Left ventricle myocardium inferior (tissue), 1 donor: ENCODE measurements around the gene PTCD1. TPM values are rescaled to one million over a fixed set of nuclear protein-coding genes. Genes with fewer than 3 reads are reported as not detected.

ENCODE experiments used
- DNase-seq: peaks from one replicate; pipeline ENCODE4 v3.0.0-alpha.2; 2020
- H3K27ac ChIP-seq: fragments of 200-600 bp; replicated peaks from 2 replicates; pipeline ENCODE4 v1.8.0; 2021
- H3K27me3 ChIP-seq: fragments of 200-600 bp; 2 replicates; pipeline ENCODE4 v1.8.0; 2021; ENCODE audit warnings: low read depth
- H3K36me3 ChIP-seq: fragments of 200-600 bp; 2 replicates; pipeline ENCODE4 v1.8.0; 2021
- H3K4me1 ChIP-seq: fragments of 200-600 bp; 2 replicates; pipeline ENCODE4 v1.8.0; 2021
- H3K4me3 ChIP-seq: fragments of 200-600 bp; 2 replicates; pipeline ENCODE4 v1.8.0; 2021; ENCODE audit warnings: mild to moderate bottlenecking, moderate library complexity
- H3K9me3 ChIP-seq: fragments of 200-600 bp; replicated peaks from 2 replicates; pipeline ENCODE4 v1.8.0; 2021
- intact Hi-C: fragments of 100-400 bp; cut with micrococcal nuclease; formaldehyde crosslinking; loops from one replicate; pipeline ENCODE4 v1.11.0; 2022
- total RNA-seq: library from RNA; stranded (reverse); fragmentation: NEBNext Ultra II Directional; extraction: Animal tissue kit (Norgen Biotek cat#: 25700); gene quantifications from one replicate; pipeline ENCODE4 v1.2.1, GENCODE V29; 2021
- TF ChIP-seq, protein P1 (sequence below): fragments of 200-600 bp; IDR thresholded peaks from 2 replicates; pipeline ENCODE4 v1.8.0; 2021; ENCODE audit warnings: antibody characterized with exemption, mild to moderate bottlenecking, borderline replicate concordance
- donor health status: DM: no; HTN: yes; CAD: no; lungs with severe emphysema.

The PTCD1 gene
- total RNA-seq, 1 donor from 2014 or later = 4.3 TPM

GRCh38 chr7:99396418-99397296, 41.9 kb downstream of the PTCD1 start:
- DNase-seq = no peak
- no peaks in the 10 kb centered on the region for H3K9me3 ChIP-seq
- H3K36me3 ChIP-seq = peaks cover 71% of the 10 kb centered on the region
- no peak overlapping the region for H3K27ac ChIP-seq
- H3K4me3 ChIP-seq = no peak overlapping the region
- no peaks in the 10 kb centered on the region for H3K27me3 ChIP-seq
- intact Hi-C loops = no loop called here
- peaks cover 39% of the 10 kb centered on the region for H3K4me1 ChIP-seq
- TF ChIP-seq, protein P1, sequence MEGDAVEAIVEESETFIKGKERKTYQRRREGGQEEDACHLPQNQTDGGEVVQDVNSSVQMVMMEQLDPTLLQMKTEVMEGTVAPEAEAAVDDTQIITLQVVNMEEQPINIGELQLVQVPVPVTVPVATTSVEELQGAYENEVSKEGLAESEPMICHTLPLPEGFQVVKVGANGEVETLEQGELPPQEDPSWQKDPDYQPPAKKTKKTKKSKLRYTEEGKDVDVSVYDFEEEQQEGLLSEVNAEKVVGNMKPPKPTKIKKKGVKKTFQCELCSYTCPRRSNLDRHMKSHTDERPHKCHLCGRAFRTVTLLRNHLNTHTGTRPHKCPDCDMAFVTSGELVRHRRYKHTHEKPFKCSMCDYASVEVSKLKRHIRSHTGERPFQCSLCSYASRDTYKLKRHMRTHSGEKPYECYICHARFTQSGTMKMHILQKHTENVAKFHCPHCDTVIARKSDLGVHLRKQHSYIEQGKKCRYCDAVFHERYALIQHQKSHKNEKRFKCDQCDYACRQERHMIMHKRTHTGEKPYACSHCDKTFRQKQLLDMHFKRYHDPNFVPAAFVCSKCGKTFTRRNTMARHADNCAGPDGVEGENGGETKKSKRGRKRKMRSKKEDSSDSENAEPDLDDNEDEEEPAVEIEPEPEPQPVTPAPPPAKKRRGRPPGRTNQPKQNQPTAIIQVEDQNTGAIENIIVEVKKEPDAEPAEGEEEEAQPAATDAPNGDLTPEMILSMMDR = no peak

DNA sequence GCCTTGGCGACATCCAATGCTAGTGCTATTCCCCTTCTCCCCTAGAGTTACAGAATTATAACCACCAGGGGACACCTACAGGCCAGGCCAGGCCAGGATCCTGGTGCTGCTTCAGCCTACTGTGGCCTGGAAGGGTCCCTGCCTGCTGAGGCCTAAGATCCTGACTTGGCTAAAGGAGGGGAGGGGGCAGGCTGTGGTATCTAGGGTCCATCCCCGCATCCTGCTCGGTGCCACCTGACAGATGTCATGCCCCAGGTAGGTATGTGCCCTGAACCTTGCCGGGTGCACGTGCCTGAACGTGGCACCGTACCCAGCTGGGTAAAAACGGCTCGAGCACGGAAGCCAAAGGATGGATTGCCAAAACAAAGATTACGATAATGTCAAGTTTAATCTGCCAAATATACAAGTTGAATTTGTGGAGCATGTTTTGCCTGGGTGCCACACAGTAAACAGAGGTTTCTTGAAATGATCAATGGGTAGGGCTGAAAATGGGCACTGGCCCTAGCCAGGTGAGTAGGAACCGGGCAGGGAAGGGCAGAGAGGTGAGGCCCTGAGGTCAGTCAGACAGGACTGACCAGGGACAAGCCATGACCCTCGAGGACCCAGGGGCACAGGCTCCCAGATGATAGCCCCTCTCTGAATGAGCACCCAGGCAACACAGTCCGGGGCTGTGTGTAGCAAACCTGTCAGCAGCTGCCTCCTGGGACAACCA, 42.8 kb downstream of the PTCD1 start:
- DNase-seq = no peak
- intact Hi-C loops = no loop called here
- no peaks in the 10 kb centered on the region for H3K9me3 ChIP-seq
- TF ChIP-seq, protein P1 = no peak
- no peak overlapping the region for H3K4me3 ChIP-seq
- peaks cover 39% of the 10 kb centered on the region for H3K4me1 ChIP-seq
- H3K27ac ChIP-seq = no peak overlapping the region
- H3K27me3 ChIP-seq = no peaks in the 10 kb centered on the region
- H3K36me3 ChIP-seq = peaks cover 71% of the 10 kb centered on the region

- Histone ChIP-seq H3K4me3 (no peak overlapping the region), H3K9me3 (no peaks in the 10 kb centered on the region), H3K27me3 (no peaks in the 10 kb centered on the region), H3K4me1 (peaks cover 34% of the 10 kb centered on the region), H3K36me3 (peaks cover 71% of the 10 kb centered on the region), H3K27ac (no peak overlapping the region)
- TF ChIP-seq, protein P1 = no peak
- intact Hi-C loops = no loop called here
- DNase-seq = no peak
These were observed 44.5 kb downstream of the PTCD1 start for GRCh38 chr7:99394188-99394502.

DNA sequence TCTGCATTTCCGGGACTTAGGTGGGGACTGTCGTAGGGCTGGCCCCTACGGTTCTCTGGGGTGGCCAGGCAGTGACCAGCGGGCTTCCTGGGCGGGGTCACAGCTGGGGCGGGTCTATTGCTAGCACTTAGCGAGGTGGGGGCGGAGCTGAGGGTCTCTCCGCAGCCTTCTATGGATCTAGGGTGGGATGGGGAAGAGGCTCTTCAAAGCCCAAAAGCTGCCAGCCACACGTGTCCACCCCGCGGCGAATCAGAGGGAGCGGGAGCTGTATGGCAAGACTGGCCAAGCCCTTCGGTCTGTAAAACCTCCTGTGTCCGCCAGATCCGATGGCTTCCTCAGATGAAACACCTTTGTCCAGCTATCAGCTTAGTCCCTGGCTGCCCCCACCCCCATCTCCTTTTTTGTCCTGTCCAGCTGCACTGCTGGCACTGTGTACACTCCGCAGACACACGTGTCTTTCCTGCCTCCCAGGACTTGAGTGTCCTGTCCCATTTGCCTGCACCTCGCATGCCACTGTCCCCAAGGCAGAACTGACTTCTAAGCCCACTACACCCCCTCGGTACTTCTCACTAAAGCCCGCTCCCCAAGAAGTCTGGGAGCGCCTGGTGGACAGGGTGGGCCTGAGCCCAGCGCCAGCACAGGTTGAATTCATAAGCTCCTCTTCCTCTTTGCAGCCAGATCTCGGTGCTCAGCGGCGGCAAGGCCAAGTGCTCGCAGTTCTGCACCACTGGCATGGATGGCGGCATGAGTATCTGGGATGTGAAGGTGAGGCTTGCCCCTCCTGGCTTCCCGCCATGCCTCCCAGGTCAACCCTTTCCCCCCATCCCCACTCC, 45.0 kb downstream of the PTCD1 start:
- Histone ChIP-seq H3K4me1 (peaks cover 32% of the 10 kb centered on the region), H3K4me3 (peak overlapping the region; percentile 75), H3K27me3 (no peaks in the 10 kb centered on the region), H3K9me3 (no peaks in the 10 kb centered on the region), H3K27ac (peak overlapping the region; percentile 72), H3K36me3 (peaks cover 71% of the 10 kb centered on the region)
- intact Hi-C loops = no loop called here
- DNase-seq = peak; percentile 64
- TF ChIP-seq, protein P1 = no peak

GRCh38 chr7:99392659-99393354, 45.8 kb downstream of the PTCD1 start:
- TF ChIP-seq, protein P1 = peak; percentile 16
- Histone ChIP-seq H3K27me3 (no peaks in the 10 kb centered on the region), H3K4me1 (peaks cover 32% of the 10 kb centered on the region), H3K4me3 (peak overlapping the region; percentile 75), H3K9me3 (no peaks in the 10 kb centered on the region), H3K36me3 (peaks cover 71% of the 10 kb centered on the region), H3K27ac (peak overlapping the region; percentile 72)
- DNase-seq = peak; percentile 82
- intact Hi-C loops = no loop called here
